ENCODE measurements around the gene PSTPIP1.

DNA sequence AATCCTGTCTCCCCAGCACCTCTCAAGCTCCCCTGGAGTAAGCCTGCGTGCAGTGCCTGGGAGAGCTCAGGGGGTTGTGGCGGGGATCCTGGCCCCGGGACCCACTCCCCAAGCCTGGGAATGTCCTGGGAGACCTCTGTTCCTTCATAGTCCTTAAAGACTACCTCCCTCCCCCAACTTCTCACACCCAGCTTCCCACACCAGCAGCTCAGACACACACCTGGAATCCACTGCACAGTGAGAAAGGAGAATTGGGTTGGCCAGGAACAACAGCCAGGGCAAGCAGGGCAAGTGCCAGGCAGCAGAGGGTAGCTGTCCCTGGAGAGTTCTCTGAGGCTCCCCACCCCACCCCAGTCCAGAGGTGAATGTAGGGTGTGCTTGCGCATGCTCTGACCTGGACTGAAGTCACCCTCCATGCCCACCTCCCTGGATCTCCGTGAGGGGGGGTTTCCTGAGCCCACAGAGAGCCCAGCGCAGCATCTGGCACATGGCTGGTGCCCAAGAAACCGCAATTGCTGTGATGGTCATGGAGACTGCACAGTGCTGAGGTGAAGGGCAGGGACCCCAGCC is 22.2 kb downstream of the PSTPIP1 start:
- TF ChIP-seq, protein P1, sequence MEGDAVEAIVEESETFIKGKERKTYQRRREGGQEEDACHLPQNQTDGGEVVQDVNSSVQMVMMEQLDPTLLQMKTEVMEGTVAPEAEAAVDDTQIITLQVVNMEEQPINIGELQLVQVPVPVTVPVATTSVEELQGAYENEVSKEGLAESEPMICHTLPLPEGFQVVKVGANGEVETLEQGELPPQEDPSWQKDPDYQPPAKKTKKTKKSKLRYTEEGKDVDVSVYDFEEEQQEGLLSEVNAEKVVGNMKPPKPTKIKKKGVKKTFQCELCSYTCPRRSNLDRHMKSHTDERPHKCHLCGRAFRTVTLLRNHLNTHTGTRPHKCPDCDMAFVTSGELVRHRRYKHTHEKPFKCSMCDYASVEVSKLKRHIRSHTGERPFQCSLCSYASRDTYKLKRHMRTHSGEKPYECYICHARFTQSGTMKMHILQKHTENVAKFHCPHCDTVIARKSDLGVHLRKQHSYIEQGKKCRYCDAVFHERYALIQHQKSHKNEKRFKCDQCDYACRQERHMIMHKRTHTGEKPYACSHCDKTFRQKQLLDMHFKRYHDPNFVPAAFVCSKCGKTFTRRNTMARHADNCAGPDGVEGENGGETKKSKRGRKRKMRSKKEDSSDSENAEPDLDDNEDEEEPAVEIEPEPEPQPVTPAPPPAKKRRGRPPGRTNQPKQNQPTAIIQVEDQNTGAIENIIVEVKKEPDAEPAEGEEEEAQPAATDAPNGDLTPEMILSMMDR (IDR thresholded peaks at IDR 0.05; ENCODE audit: insufficient read depth, low read depth, low read length): no peak
- no peak for TF ChIP-seq EZH2 (IDR thresholded peaks at IDR 0.05; ENCODE audit: insufficient read depth, low read length)
